ENCODE results near the gene SNAPC3.

- TF ChIP-seq CTCF (IDR thresholded peaks at IDR 0.05 in 2 of 3, conservative IDR thresholded peaks at IDR 0.05 in 1 of 3; ENCODE audit: borderline replicate concordance in 1 of 3, insufficient read depth in 1 of 3, low read depth in 2 of 3, low read length in 2 of 3) (no peak), REST (IDR thresholded peaks at IDR 0.05; ENCODE audit: low read depth) (no peak), POLR2AphosphoS5 (IDR thresholded peaks at IDR 0.05; ENCODE audit: low read depth, low read length) (no peak), POLR2A (IDR thresholded peaks at IDR 0.05; ENCODE audit: borderline replicate concordance, extremely low read depth, insufficient read depth, insufficient read length) (no peak), TCF7L2 (IDR thresholded peaks at IDR 0.05; ENCODE audit: borderline replicate concordance, extremely low read depth, insufficient read depth, insufficient read length) (no peak), CBX3 (IDR thresholded peaks at IDR 0.05; ENCODE audit: low read depth) (no peak), JUND (IDR thresholded peaks at IDR 0.05) (no peak), EZH2 (IDR thresholded peaks at IDR 0.05) (no peak), SRF (IDR thresholded peaks at IDR 0.05; ENCODE audit: low read depth) (no peak), EZH2phosphoT487 (IDR thresholded peaks at IDR 0.05; ENCODE audit: borderline replicate concordance) (no peak)
- TF ChIP-seq, protein P1, sequence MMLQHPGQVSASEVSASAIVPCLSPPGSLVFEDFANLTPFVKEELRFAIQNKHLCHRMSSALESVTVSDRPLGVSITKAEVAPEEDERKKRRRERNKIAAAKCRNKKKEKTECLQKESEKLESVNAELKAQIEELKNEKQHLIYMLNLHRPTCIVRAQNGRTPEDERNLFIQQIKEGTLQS (IDR thresholded peaks at IDR 0.05) = no peak
- TF ChIP-seq, protein P2, sequence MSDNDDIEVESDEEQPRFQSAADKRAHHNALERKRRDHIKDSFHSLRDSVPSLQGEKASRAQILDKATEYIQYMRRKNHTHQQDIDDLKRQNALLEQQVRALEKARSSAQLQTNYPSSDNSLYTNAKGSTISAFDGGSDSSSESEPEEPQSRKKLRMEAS (IDR thresholded peaks at IDR 0.05) = no peak
Measured at GRCh38 chr9:15433191-15433590, 10.5 kb downstream of the SNAPC3 start.
